MM.1S (cell line): ENCODE data around the gene RPGRIP1L.

Experiments used
- CTCF ChIP-seq: fragments of 300-600 bp; sonication (generic); IDR thresholded peaks from 2 replicates; pipeline ENCODE4 v1.5.1; 2016; ENCODE audit warnings: antibody characterized with exemption, low read length, mixed read lengths
- EZH2 ChIP-seq: fragments of 300-600 bp; sonication (generic); optimal IDR thresholded peaks from 2 replicates; pipeline ENCODE3; 2017; ENCODE audit warnings: low read depth, mild to moderate bottlenecking, antibody characterized with exemption, low read length, mixed read lengths

- TF ChIP-seq CTCF (no peak), EZH2 (no peak)
These were observed 41.6 kb downstream of the RPGRIP1L start for GRCh38 chr16:53662072-53662471.
